CD4-positive, alpha-beta T cell treated with Interferon alpha-2 for 1 hour (primary cell): ENCODE data around the gene POLR2A.
A peak's percentile ranks its signal among the peaks of the same experiment; 100 is the strongest.

Source experiments
- DNase-seq, 2 donors: peaks; one replicate each; pipeline ENCODE4 v3.0.0-alpha.2; 2020 to 2022

POLR2A gene

GRCh38 chr17:7508846-7509245 is 24.7 kb downstream of the POLR2A start:
- no peak for DNase-seq

DNA sequence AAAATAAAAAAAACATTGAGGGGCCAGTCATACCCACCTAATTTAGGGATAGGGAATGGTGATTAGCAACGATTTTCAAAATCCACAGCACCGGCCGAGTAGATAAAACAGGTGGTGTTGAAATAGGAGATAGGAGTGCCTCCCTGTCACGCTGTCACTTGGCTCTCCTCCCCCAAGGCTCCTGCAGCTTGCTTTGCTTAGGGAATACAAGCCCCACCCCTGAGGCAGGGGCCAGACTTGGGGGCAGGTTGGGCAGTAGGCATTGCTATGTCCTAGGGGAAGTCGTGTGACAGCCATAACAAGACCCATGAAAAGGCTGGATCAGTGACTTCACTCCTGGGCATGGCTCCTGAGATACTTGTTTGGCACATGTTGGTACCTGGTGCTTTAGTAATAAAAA is 25.8 kb downstream of the POLR2A start:
- DNase-seq, result no peak

GRCh38 chr17:7511108-7511507 is 26.9 kb downstream of the POLR2A start:
- no peak for DNase-seq

DNA sequence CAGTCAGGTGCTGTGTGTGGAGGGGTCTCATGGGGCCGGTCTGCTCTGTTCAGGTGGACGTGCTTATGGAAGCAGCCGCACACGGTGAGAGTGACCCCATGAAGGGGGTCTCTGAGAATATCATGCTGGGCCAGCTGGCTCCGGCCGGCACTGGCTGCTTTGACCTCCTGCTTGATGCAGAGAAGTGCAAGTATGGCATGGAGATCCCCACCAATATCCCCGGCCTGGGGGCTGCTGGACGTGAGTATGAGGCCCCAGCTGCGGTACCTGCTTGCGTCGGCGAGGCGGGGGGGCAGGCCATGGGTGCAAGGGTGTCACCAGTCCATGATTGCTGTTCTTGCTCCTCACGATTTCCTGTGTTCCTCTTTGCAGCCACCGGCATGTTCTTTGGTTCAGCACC is 27.9 kb downstream of the POLR2A start:
- DNase-seq, result no peak

- no peak for DNase-seq
Observed at GRCh38 chr17:7512824-7513540, 28.8 kb downstream of the POLR2A start.

DNA sequence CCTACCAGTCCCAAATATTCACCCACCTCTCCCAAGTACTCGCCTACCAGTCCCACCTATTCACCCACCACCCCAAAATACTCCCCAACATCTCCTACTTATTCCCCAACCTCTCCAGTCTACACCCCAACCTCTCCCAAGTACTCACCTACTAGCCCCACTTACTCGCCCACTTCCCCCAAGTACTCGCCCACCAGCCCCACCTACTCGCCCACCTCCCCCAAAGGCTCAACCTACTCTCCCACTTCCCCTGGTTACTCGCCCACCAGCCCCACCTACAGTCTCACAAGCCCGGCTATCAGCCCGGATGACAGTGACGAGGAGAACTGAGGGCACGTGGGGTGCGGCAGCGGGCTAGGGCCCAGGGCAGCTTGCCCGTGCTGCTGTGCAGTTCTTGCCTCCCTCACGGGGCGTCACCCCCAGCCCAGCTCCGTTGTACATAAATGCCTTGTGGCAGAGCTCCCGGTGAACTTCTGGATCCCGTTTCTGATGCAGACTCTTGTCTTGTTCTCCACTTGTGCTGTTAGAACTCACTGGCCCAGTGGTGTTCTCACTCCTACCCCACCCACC is 29.8 kb downstream of the POLR2A start:
- no peak for DNase-seq

DNA sequence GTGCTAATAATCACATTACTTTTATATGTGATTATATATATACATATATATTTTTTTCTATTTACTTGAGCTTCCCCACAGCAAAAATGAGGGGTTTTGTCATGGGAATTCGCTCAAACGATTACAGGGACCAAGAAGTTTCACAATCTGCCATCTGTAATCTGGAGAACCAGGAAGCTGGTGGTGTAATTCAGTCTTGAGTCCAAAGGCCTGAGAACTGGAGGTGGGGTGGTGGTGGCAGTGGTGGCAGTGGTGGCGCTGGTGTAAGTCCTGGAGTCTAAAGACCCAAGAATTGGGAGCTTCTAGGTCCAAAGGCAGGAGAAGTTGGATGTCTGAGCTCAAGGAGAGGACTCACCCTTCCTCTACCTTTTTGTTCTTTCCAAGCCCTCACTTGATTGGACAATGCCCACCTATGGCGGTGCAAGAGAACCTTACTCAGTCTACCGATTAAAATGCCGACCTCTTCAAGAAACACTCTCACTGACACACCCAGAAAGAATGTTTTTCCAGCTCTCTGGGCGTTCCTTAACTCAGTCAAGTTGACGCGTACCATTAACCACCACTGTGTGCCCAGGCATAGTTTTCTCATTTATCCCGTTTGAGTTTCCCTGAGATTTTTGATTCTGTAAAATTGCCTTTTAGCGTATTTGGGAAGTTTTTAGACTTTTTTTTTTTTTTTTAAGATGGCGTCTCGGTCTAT is 31.9 kb downstream of the POLR2A start:
- no peak for DNase-seq

DNA sequence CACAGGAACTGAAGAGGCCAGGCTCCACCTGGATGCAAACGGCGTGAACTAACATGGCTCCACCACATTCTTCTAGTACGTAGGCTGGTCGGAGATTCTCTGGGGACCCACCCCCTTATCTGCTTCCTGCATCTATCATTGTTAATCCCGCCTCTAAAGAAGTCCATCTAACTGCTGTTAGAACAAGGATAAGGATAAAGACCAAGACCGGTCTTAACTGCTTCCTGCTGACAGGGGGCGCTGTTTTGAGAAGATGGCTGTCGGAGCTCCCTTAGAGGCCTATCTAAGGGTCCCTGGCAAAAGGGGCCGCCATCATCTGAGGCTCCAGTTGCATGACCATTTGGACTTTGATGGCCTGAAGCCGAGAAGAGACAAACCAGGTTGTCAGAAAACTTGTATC is 38.9 kb downstream of the POLR2A start:
- DNase-seq, result peak; percentile 40 to 69

DNA sequence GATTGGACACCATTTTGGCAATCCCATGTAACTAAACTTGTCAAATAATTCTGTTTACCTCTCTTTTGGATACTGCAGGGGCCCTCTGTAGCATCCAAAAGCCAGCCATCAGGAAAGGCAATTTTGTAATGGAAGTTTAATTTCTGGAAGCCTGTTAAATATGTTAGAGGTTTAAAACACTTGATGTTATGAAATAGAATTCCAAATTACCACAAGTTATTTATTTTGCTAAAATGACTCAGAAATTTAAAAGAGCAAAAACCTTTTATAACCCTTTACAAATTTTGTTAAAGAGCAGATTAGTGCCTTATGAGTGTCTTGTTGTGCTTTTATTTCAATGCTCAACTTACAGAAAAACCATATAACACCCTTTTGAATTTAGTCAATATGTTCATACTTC is 44.7 kb downstream of the POLR2A start:
- no peak for DNase-seq

- no peak for DNase-seq
Observed at GRCh38 chr17:7530023-7530900, 46.1 kb downstream of the POLR2A start.

GRCh38 chr17:7538050-7538449 is 53.9 kb downstream of the POLR2A start:
- no peak for DNase-seq

DNA sequence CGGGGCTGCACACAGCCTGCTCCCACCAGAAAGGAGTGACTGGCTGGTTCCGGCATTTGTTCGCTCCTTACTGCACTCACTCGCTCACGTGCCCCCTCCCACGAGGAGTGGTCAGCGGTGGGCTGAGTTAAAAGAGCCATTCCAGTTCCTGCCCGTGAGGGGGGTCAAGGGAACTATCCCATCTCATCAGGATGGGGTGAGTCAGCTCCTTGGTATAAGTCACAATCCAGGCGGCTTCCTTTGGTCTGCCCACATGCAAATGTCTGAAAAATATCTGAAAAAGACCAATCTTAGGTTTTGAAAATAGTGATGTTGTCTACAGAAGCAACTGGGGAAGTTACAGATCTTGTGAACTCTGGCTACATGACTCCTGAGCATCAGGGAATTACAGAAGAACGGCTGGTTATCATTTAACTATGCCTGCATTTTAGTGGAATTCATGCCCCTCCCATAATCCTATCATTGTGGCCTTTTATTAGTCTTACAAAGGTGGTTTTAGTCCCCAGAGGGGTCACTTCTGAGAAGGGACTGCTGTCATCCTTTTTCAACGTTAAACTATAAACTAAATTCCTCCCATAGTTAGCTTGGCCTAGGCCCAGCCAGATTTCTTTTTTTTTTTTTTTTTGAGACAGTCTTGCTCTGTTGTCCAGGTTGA is 54.9 kb downstream of the POLR2A start:
- DNase-seq, result no peak

GRCh38 chr17:7541074-7541621 is 57.0 kb downstream of the POLR2A start:
- DNase-seq, result no peak

DNA sequence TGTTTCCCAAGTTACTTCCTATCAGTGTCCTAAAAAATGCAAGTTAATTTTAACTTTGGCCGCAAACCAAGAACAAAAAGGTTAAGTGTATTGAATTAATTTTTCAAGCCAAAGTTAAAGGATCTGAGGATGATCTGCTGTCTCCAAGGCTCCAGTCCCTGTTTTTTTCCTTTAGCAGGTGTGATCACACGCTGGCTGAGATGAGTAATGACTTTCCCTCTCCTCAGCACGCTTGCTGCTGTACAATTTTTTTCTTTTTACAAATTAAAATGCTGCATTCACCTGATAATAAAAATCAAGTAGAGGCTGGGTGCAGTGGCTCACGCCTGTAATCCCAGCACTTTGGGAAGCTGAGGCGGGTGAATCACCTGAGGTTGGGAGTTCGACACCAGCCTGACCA is 60.7 kb downstream of the POLR2A start:
- no peak for DNase-seq

DNA sequence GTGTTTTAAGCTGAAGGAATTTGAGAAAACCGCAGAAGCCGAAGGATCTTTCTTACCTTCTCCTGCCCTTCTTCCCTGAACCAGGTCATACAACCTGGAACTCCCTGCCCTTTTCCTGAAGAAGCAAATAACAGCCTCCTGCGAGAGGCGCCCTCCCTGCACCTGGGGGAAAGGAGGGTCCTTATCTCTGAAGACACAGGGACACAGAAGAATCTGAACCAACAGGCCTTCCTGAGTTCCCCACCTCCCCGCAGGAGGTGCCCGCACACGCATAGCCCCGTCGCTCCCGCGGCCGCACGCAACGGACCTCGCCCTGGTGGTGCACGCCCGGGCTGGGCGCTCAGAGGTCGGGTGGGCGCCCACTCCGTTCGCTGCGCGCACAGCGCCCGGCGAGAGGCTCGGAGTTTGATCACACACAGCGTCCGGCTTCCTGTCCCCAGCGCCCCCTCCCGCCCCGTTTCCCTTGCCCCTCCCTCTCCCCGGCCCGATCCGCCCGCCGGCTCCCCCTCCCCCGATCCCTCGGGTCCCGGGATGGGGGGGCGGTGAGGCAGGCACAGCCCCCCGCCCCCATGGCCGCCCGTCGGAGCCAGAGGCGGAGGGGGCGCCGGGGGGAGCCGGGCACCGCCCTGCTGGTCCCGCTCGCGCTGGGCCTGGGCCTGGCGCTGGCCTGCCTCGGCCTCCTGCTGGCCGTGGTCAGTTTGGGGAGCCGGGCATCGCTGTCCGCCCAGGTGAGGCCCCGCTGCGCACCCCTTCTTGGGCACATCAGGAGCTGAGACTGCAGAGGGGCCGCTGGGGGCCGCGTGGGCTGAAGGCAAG is 64.6 kb downstream of the POLR2A start, which contains the start of gene TNFSF12:
TSS of gene TNFSF12 (plus strand) at position 474 of the 816 bp plus-strand sequence. CDS start at position 570, 96 bp downstream.
- DNase-seq, result peak; percentile 43 to 67
